ENCODE measurements around the gene TMUB1. TPM values are rescaled to one million over a fixed set of nuclear protein-coding genes. Genes with fewer than 3 reads are reported as not detected.

Gene TMUB1
- total and polyA plus RNA-seq, 11 donors, result 21.8 to 82.6 (median 37.9) TPM

DNA sequence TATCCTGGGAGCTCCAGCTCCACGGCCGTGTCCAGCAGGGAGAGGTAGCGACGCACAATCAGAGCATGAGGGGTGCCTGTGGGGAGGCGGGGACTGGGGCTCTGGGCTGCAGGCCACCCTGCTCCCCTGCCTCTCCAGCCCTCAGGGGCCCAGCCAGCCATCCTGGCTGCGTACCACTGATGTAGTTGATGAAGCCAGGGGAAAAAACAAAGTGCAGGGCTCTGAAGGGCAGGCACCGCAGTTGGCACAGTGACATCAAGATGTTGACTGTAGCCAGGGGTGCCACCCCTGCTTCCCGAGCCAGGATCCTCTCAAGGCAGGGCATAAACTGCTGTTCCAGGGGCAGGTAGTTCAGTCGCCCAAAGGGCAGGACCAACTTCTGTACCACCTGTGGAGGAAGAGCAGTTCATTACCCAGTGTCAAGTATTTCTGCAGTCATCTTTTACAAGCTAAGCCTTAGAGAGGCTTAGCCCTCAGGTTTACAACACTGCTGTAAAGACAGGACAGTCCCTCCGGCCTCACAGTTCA lies 5.5 kb downstream of the TMUB1 start:
- Histone ChIP-seq H3K9me3 (no peaks in the 10 kb centered on the region), H3K27ac (peak overlapping the region in 8 of 12 donors; percentile 34 to 63 (median 48)), H3K36me3 (peaks cover 0 to 46% (median 38%) of the 10 kb centered on the region in 9 donors), H3K4me3 (no peak overlapping the region), H3K27me3 (no peaks in the 10 kb centered on the region), H3K4me1 (peaks cover 20 to 60% (median 46%) of the 10 kb centered on the region in 12 donors)
- ATAC-seq, result no peak
- TF ChIP-seq POLR2A (IDR thresholded peaks at IDR 0.05), result no peak
- TF ChIP-seq, protein P1, sequence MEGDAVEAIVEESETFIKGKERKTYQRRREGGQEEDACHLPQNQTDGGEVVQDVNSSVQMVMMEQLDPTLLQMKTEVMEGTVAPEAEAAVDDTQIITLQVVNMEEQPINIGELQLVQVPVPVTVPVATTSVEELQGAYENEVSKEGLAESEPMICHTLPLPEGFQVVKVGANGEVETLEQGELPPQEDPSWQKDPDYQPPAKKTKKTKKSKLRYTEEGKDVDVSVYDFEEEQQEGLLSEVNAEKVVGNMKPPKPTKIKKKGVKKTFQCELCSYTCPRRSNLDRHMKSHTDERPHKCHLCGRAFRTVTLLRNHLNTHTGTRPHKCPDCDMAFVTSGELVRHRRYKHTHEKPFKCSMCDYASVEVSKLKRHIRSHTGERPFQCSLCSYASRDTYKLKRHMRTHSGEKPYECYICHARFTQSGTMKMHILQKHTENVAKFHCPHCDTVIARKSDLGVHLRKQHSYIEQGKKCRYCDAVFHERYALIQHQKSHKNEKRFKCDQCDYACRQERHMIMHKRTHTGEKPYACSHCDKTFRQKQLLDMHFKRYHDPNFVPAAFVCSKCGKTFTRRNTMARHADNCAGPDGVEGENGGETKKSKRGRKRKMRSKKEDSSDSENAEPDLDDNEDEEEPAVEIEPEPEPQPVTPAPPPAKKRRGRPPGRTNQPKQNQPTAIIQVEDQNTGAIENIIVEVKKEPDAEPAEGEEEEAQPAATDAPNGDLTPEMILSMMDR (IDR thresholded peaks at IDR 0.05), result no peak
- DNase-seq, result no peak
- intact Hi-C loops (cut with DNase I), result no loop called here
- 48 to 77% (median 63%) methylated on average over 7 to 10 of the region's 10 CpGs for WGBS, 4 donors

DNA sequence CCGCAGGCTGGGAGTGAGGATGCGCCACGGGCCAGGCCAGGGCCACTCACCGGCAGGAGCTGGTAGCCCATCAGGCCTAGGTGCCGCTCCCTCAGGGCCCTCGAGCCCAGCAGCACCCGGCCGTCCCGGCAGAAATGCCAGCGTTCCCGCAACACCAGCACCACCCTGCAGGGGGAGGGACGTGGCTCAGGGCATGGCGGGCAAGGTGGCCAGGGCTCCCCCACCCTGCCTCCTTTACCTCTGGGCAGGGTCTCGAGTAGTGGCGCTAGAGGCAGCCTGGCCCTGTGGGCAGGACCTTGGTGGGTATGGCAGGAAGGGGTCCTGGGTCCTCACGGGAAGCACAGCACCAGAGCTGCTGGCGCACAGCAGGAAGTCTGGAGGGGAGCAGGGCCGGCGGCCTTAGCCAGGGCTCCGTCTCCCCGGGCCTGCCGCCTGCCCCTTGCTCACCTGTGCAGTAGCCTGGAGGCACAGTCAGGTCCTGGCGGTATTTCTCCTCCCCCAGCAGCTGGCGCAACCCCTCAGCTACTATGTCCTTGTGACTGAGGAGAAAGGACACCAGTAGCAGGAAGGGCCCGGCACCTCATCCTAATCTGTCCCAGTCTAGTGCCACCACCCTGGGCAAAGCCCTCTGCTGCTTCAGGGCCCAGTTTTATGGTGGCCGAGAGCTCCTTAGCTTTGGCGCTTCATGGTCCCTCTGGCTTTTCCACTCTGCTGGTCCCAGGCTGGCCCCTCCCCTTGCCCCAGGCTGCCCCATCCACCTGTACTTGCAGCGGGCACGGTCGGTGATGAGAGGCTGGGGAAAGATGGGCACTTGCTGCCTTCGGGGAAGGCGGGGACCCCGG lies 6.2 kb downstream of the TMUB1 start:
- ATAC-seq, result peak in 1 of 4 donors; percentile 1
- peak in 2 of 5 donors; percentile 57 for DNase-seq
- Histone ChIP-seq H3K4me3 (no peak overlapping the region), H3K4me1 (peaks cover 13 to 53% (median 39%) of the 10 kb centered on the region in 12 donors), H3K9me3 (no peaks in the 10 kb centered on the region), H3K27ac (peak overlapping the region in 10 of 12 donors; percentile 20 to 63 (median 48)), H3K27me3 (no peaks in the 10 kb centered on the region), H3K36me3 (peaks cover 0 to 53% (median 44%) of the 10 kb centered on the region in 9 donors)
- WGBS, 4 donors, result 62 to 70% (median 68%) methylated on average over 21 to 33 of the region's 33 CpGs
- TF ChIP-seq, protein P1 (IDR thresholded peaks at IDR 0.05), result peak in 3 of 12 donors; percentile 11 to 23 (median 20)
- TF ChIP-seq POLR2A (IDR thresholded peaks at IDR 0.05), result no peak
- intact Hi-C loops (cut with DNase I), result no loop called here

DNA sequence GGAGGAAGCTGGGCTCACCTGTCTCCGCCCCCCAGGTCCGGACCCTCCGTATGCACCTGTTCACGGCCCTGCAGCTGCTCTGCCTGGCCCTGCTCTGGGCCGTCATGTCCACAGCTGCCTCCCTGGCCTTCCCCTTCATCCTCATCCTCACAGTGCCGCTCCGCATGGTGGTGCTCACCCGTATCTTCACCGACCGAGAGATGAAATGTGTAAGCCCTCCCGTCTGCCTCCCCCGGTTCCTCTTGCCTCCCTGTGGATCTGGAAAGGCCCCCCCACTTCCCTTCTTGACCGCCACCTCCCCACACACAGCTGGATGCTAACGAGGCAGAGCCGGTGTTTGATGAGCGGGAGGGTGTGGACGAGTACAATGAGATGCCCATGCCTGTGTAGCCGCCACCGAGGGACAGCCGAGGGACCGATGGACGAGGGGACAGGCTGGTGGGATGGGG lies 7.3 kb downstream of the TMUB1 start:
- no peak for DNase-seq
- Histone ChIP-seq H3K27me3 (no peaks in the 10 kb centered on the region), H3K36me3 (peaks cover 0 to 64% (median 55%) of the 10 kb centered on the region in 9 donors), H3K4me3 (no peak overlapping the region), H3K27ac (no peak overlapping the region), H3K9me3 (no peaks in the 10 kb centered on the region), H3K4me1 (peaks cover 6 to 42% (median 29%) of the 10 kb centered on the region in 12 donors)
- no peak for ATAC-seq
- intact Hi-C loops (cut with DNase I), result no loop called here
- WGBS, 4 donors, result 77 to 83% (median 81%) methylated on average over 22 of the region's 22 CpGs
- no peak for TF ChIP-seq POLR2A (IDR thresholded peaks at IDR 0.05)
- TF ChIP-seq, protein P1 (IDR thresholded peaks at IDR 0.05), result no peak

DNA sequence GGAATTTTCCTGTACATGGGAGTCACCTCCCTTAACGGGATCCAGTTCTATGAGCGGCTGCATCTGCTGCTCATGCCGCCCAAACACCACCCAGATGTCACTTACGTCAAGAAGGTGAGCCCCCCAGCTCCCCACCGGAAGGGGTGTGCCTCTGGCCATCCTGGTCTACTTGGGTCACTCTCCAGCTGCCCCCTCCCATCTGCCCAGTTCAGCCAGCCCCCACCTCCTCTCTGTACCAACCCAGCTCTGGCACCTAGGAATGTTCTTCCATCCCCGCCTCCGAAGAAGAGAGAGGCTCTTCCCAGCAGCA lies 7.7 kb downstream of the TMUB1 start:
- H3K36me3 ChIP-seq, result peaks cover 0 to 68% (median 59%) of the 10 kb centered on the region in 9 donors
- H3K27me3 ChIP-seq, result no peaks in the 10 kb centered on the region
- H3K4me1 ChIP-seq, result peaks cover 6 to 40% (median 27%) of the 10 kb centered on the region in 12 donors
- DNase-seq (no peak), ATAC-seq (no peak)
- no peaks in the 10 kb centered on the region for H3K9me3 ChIP-seq
- no peak overlapping the region for H3K27ac ChIP-seq
- 82 to 89% (median 84%) methylated on average over 5 to 7 of the region's 7 CpGs for WGBS, 4 donors
- intact Hi-C loops (cut with DNase I), result no loop called here
- TF ChIP-seq, protein P1 (IDR thresholded peaks at IDR 0.05), result no peak
- TF ChIP-seq POLR2A (IDR thresholded peaks at IDR 0.05), result no peak
- H3K4me3 ChIP-seq, result no peak overlapping the region

Data from heart left ventricle (tissue), 16 donors.